Measurements from ENCODE around the gene MGAT5B.
"Not testable (repeated sequence)": the region's sequence is repeated elsewhere in the genome, so short reads cannot be mapped to it uniquely, and the experiment has no call there.

DNA sequence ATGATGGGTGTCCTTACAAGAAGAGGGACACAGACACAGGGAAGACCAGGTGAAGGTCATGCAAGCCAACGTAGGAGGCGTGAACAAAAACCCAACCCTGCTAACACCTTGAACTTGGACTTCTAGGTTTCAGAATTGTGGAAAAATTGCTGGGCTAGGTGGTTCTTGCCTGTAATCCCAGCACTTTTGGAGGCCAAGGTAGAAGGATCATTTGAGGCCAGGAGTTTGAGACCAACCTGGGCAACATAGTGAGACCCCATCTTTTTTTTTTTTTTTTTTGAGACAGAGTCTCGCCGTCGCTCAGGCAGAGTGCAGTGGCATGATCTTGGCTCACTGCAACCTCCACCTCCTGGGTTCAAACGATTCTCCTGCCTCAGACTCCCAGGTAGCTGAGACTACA lies 25.1 kb upstream of the MGAT5B start:
- not testable (repeated sequence) for TF ChIP-seq PHF20 (CRISPR knock-in tag; IDR thresholded peaks at IDR 0.05); ZNF737 (CRISPR knock-in tag; IDR thresholded peaks at IDR 0.05; ENCODE audit: borderline replicate concordance); JARID2 (CRISPR knock-in tag; IDR thresholded peaks at IDR 0.05; ENCODE audit: insufficient replicate concordance); ZSCAN5A (CRISPR knock-in tag; IDR thresholded peaks at IDR 0.05; ENCODE audit: borderline replicate concordance); SMAD3 (CRISPR knock-in tag; IDR thresholded peaks at IDR 0.05); ZMYM4 (CRISPR knock-in tag; IDR thresholded peaks at IDR 0.05); HNRNPLL (IDR thresholded peaks at IDR 0.05; ENCODE audit: low read depth, low read length, poor library complexity, severe bottlenecking); ZMAT5 (CRISPR knock-in tag; IDR thresholded peaks at IDR 0.05; ENCODE audit: borderline replicate concordance, low read depth); FIP1L1 (IDR thresholded peaks at IDR 0.05; ENCODE audit: borderline replicate concordance, insufficient read depth, low read depth, low read length)

Measured in HepG2 (cell line).